IMR-90 (cell line): ENCODE results near the gene ADAMTS8. TPM values are rescaled to one million over a fixed set of nuclear protein-coding genes. Genes with fewer than 3 reads are reported as not detected.

Source experiments
- CTCF ChIP-seq: conservative IDR thresholded peaks from 2 replicates; pipeline ENCODE4 v1.5.1; 2012; ENCODE audit warnings: mild to moderate bottlenecking, low read depth, low read length, improper control_type of control experiment
- ELK1 ChIP-seq: fragments of 150-350 bp; IDR thresholded peaks from 2 replicates; pipeline ENCODE4 v1.6.1; 2016; ENCODE audit warnings: low read depth, mild to moderate bottlenecking, low read length, moderate library complexity, borderline replicate concordance
- MAFK ChIP-seq: IDR thresholded peaks from 2 replicates; pipeline ENCODE4 v1.6.1; 2012; ENCODE audit warnings: low read depth, low read length, improper control_type of control experiment
- polyA plus RNA-seq, 3 experiments: library from polyadenylated mRNA; depleted of rRNA; stranded (reverse); fragments of >200 nt; gene quantifications; 2 replicates each; pipeline ENCODE4 v1.2.3, GENCODE V29; 2012; ENCODE audit warnings: low replicate concordance in 1 of 3
- total RNA-seq: library from RNA; depleted of rRNA; stranded (reverse); fragments of >200 nt; gene quantifications from 2 replicates; pipeline ENCODE4 v1.2.3, GENCODE V29; 2012

Gene ADAMTS8
- total and polyA plus RNA-seq, 2 of the 4 experiments (the other 2 are of a cell fraction): under 0.01 to 0.60 TPM

- TF ChIP-seq ELK1 (no peak), CTCF (no peak), MAFK (no peak)
Measured at GRCh38 chr11:130386056-130386455, 42.4 kb downstream of the ADAMTS8 start (continued).
